Calu3 (cell line): Measurements from ENCODE around the gene NHLRC4. TPM values are rescaled to one million over a fixed set of nuclear protein-coding genes. Genes with fewer than 3 reads are reported as not detected.

ENCODE experiments used
- BruUV-seq: library from RNA; stranded (reverse); fragments of 400-500 nt; replicated peaks from 2 replicates; lab custom pipeline; 2021; lab: Mats Ljungman, UMichigan
- CTCF ChIA-PET: fragments of 300-600 bp; sonication (Branson Sonifier 250); formaldehyde crosslinking; loops from one replicate; lab custom pipeline; 2022; ENCODE audit warnings: antibody characterized with exemption; lab: Charles Lee
- DNase-seq: peaks from one replicate; pipeline ENCODE4 v3.0.0; 2022
- H3K27ac Mint-ChIP-seq: one replicate; pipeline ENCODE4 v1.8.0; 2022; ENCODE audit warnings: mixed read lengths; ENCODE audit not compliant: unreplicated experiment
- H3K27me3 Mint-ChIP-seq: one replicate; pipeline ENCODE4 v1.8.0; 2022; ENCODE audit warnings: mixed read lengths; ENCODE audit not compliant: unreplicated experiment
- H3K36me3 Mint-ChIP-seq: one replicate; pipeline ENCODE4 v1.8.0; 2022; ENCODE audit warnings: mild to moderate bottlenecking, moderate library complexity, mixed read lengths; ENCODE audit not compliant: insufficient read depth, unreplicated experiment
- H3K4me1 Mint-ChIP-seq: one replicate; pipeline ENCODE4 v1.8.0; 2022; ENCODE audit warnings: mild to moderate bottlenecking, low read depth, mixed read lengths; ENCODE audit not compliant: unreplicated experiment
- H3K4me3 Mint-ChIP-seq: one replicate; pipeline ENCODE4 v1.8.0; 2022; ENCODE audit warnings: mild to moderate bottlenecking, low read depth, moderate library complexity, mixed read lengths; ENCODE audit not compliant: unreplicated experiment
- H3K9me3 Mint-ChIP-seq: one replicate; pipeline ENCODE4 v1.8.0; 2022; ENCODE audit warnings: low read depth, mixed read lengths; ENCODE audit not compliant: unreplicated experiment
- intact Hi-C: fragments of 100-400 bp; cut with micrococcal nuclease; formaldehyde crosslinking; loops from one replicate; pipeline ENCODE4 v1.10.0; 2022; ENCODE audit not compliant: unreplicated experiment
- total RNA-seq: library from RNA; stranded (reverse); gene quantifications from 2 replicates; pipeline ENCODE4 v1.2.3, GENCODE V29; 2022
- TF ChIP-seq, protein P1 (sequence below): fragments of 200-600 bp; IDR thresholded peaks from one replicate; pipeline ENCODE4 v1.8.0; 2022; ENCODE audit warnings: antibody characterized with exemption; ENCODE audit not compliant: unreplicated experiment

Gene NHLRC4
- total RNA-seq, 1 experiment from 2014 or later = not detected

DNA sequence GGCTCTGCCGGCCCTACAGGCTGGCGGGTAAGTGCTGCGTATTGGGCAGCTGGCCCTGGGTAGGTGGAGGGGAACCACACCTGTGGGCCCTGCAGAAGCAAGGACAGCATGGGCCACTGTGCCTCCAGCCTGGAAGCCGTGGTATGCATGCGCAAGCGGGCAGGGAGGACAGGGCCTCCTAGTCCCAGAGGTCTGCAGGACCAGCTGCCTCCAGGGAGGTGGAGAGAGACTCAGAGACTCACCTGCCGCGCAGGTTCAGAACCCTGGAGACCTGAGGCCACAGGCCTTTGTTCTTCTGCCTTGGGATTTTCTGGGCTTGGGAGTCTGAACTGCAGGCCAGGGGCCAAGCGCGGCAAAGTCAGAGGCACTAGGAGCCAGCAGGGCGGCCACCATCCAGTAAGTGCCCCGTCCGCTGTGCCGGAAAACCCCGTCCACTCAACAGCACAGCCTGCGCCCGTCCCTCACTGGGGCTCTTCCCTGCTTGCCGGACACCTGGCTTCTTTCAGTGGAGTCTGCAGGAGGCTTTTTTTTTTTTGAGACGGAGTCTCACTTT, 14.2 kb downstream of the NHLRC4 start:
- Mint-ChIP-seq H3K9me3 (no peaks in the 10 kb centered on the region), H3K27ac (no peak overlapping the region), H3K4me3 (no peak overlapping the region), H3K27me3 (no peaks in the 10 kb centered on the region), H3K4me1 (peaks cover 9% of the 10 kb centered on the region), H3K36me3 (peaks cover 65% of the 10 kb centered on the region)
- intact Hi-C loops = no loop called here
- no TSS peak for BruUV-seq
- TF ChIP-seq, protein P1, sequence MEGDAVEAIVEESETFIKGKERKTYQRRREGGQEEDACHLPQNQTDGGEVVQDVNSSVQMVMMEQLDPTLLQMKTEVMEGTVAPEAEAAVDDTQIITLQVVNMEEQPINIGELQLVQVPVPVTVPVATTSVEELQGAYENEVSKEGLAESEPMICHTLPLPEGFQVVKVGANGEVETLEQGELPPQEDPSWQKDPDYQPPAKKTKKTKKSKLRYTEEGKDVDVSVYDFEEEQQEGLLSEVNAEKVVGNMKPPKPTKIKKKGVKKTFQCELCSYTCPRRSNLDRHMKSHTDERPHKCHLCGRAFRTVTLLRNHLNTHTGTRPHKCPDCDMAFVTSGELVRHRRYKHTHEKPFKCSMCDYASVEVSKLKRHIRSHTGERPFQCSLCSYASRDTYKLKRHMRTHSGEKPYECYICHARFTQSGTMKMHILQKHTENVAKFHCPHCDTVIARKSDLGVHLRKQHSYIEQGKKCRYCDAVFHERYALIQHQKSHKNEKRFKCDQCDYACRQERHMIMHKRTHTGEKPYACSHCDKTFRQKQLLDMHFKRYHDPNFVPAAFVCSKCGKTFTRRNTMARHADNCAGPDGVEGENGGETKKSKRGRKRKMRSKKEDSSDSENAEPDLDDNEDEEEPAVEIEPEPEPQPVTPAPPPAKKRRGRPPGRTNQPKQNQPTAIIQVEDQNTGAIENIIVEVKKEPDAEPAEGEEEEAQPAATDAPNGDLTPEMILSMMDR = no peak
- CTCF ChIA-PET = interaction anchor here (1.2 kb wide), 1 partner anchor 12 kb away, joined by 3 read pairs; no protein-coding TSS in a partner anchor
- no peak for DNase-seq

GRCh38 chr16:582218-582613, 15.4 kb downstream of the NHLRC4 start:
- DNase-seq = no peak
- CTCF ChIA-PET = interaction anchor here (0.9 to 1.2 kb wide), 2 partner anchors 11 to 55 kb away, joined by 3 read pairs; partner anchors contain the start of gene CAPN15

GRCh38 chr16:582614-583331, 16.0 kb downstream of the NHLRC4 start:
- intact Hi-C loops = no loop called here
- no TSS peak for BruUV-seq
- Mint-ChIP-seq H3K27ac (no peak overlapping the region), H3K9me3 (no peaks in the 10 kb centered on the region), H3K4me3 (no peak overlapping the region), H3K4me1 (peaks cover 24% of the 10 kb centered on the region), H3K36me3 (peaks cover 72% of the 10 kb centered on the region), H3K27me3 (no peaks in the 10 kb centered on the region)
- CTCF ChIA-PET = interaction anchor here (0.9 kb wide), 1 partner anchor 56 kb away, joined by 3 read pairs; the partner anchor contains the start of gene CAPN15
- DNase-seq = no peak
- TF ChIP-seq, protein P1 = peak; percentile 19

More at GRCh38 chr16:582218-582613, 15.4 kb downstream of the NHLRC4 start:
- no TSS peak for BruUV-seq
- Mint-ChIP-seq H3K27ac (no peak overlapping the region), H3K36me3 (peaks cover 68% of the 10 kb centered on the region), H3K4me1 (peaks cover 20% of the 10 kb centered on the region), H3K9me3 (no peaks in the 10 kb centered on the region), H3K27me3 (no peaks in the 10 kb centered on the region), H3K4me3 (no peak overlapping the region)
- TF ChIP-seq, protein P1 = no peak
- intact Hi-C loops = no loop called here

GRCh38 chr16:583470-583814, 16.6 kb downstream of the NHLRC4 start:
- H3K36me3 Mint-ChIP-seq = peaks cover 78% of the 10 kb centered on the region
- no TSS peak for BruUV-seq
- no peak overlapping the region for H3K27ac Mint-ChIP-seq

More at GRCh38 chr16:583470-583814, 16.6 kb downstream of the NHLRC4 start:
- CTCF ChIA-PET = interaction anchor here (0.6 kb wide), 1 partner anchor 125 kb away, joined by 3 read pairs; no protein-coding TSS in a partner anchor
- intact Hi-C loops = no loop called here
- Mint-ChIP-seq H3K9me3 (no peaks in the 10 kb centered on the region), H3K4me3 (no peak overlapping the region), H3K27me3 (no peaks in the 10 kb centered on the region), H3K4me1 (peaks cover 24% of the 10 kb centered on the region)
- no peak for DNase-seq
- TF ChIP-seq, protein P1 = no peak
